Activated effector memory CD4-positive, alpha-beta T cell treated with Interleukin-2 at 50 U/mL for 16 hours (primary cell): ENCODE measurements around the gene TREX2.

Source experiments
- DNase-seq: peaks from one replicate; pipeline ENCODE4 v3.0.0-alpha.2; 2020

The TREX2 gene

GRCh38 chrX:153454901-153455550 lies 9.2 kb upstream of the TREX2 start:
- no peak for DNase-seq

GRCh38 chrX:153450949-153451277 lies 5.1 kb upstream of the TREX2 start:
- DNase-seq, result no peak

- no peak for DNase-seq
Observed at GRCh38 chrX:153450114-153450948, 4.5 kb upstream of the TREX2 start.

GRCh38 chrX:153449368-153450113 lies 3.7 kb upstream of the TREX2 start:
- DNase-seq, result no peak

- DNase-seq, result no peak
Observed at GRCh38 chrX:153448556-153449367, 2.9 kb upstream of the TREX2 start.

- no peak for DNase-seq
Observed at GRCh38 chrX:153447581-153447960, 1.7 kb upstream of the TREX2 start.

- DNase-seq, result no peak
Observed at GRCh38 chrX:153446950-153447580, 1.2 kb upstream of the TREX2 start.

GRCh38 chrX:153446636-153446936 lies 730 bp upstream of the TREX2 start:
- DNase-seq, result no peak

- DNase-seq, result no peak
Observed at GRCh38 chrX:153445106-153445855, 575 bp downstream of the TREX2 start.

- DNase-seq, result no peak
Observed at GRCh38 chrX:153444333-153445011, 1.4 kb downstream of the TREX2 start.

- DNase-seq, result no peak
Observed at GRCh38 chrX:153443476-153444332, 2.2 kb downstream of the TREX2 start.

GRCh38 chrX:153442463-153442862 lies 3.4 kb downstream of the TREX2 start:
- DNase-seq, result no peak

- DNase-seq, result no peak
Observed at GRCh38 chrX:153441981-153442380, 3.9 kb downstream of the TREX2 start.

- no peak for DNase-seq
Observed at GRCh38 chrX:153441296-153441695, 4.6 kb downstream of the TREX2 start.

- no peak for DNase-seq
Observed at GRCh38 chrX:153440556-153441135, 5.2 kb downstream of the TREX2 start.

- DNase-seq, result no peak
Observed at GRCh38 chrX:153439977-153440376, 5.9 kb downstream of the TREX2 start.

GRCh38 chrX:153438532-153438931 lies 7.3 kb downstream of the TREX2 start:
- DNase-seq, result no peak

- no peak for DNase-seq
Observed at GRCh38 chrX:153435845-153436244, 10.0 kb downstream of the TREX2 start.

- DNase-seq, result no peak
Observed at GRCh38 chrX:153434801-153435200, 11.1 kb downstream of the TREX2 start.

- DNase-seq, result no peak
Observed at GRCh38 chrX:153433781-153434285, 12.0 kb downstream of the TREX2 start.
